Brain microvascular endothelial cell (primary cell): ENCODE measurements around the gene UNC45A.

Source experiments
- DNase-seq: peaks from one replicate; pipeline ENCODE4 v3.0.0-alpha.2; 2020
- H3K27ac ChIP-seq: fragments of 250-450 bp; sonication (Bioruptor Pico); 2 replicates; pipeline ENCODE4 v1.5.1; 2020; ENCODE audit warnings: mild to moderate bottlenecking, moderate library complexity
- H3K27me3 ChIP-seq: fragments of 250-450 bp; sonication (Bioruptor Pico); replicated peaks from 2 replicates; pipeline ENCODE4 v1.5.1; 2020; ENCODE audit warnings: mild to moderate bottlenecking
- H3K36me3 ChIP-seq: fragments of 250-450 bp; sonication (Bioruptor Pico); replicated peaks from 2 replicates; pipeline ENCODE4 v1.5.1; 2020; ENCODE audit warnings: mild to moderate bottlenecking
- H3K4me3 ChIP-seq: 2 replicates; pipeline ENCODE4 v1.5.1; 2011; ENCODE audit warnings: low read depth, mild to moderate bottlenecking, control low read depth, low read length, moderate library complexity
- in situ Hi-C: cut with HindIII; loops from 2 replicates; pipeline ENCODE4 v1.10.0; 2017; ENCODE audit warnings: low sequenced_read_pairs, low pct_ligation_motif_present
- TF ChIP-seq, protein P1 (sequence below): IDR thresholded peaks from 2 replicates; pipeline ENCODE4 v1.5.1; 2011; ENCODE audit warnings: low read depth, mild to moderate bottlenecking, moderate library complexity, low read length, control low read depth, inconsistent platforms; ENCODE audit errors: missing control alignments

The UNC45A gene

DNA sequence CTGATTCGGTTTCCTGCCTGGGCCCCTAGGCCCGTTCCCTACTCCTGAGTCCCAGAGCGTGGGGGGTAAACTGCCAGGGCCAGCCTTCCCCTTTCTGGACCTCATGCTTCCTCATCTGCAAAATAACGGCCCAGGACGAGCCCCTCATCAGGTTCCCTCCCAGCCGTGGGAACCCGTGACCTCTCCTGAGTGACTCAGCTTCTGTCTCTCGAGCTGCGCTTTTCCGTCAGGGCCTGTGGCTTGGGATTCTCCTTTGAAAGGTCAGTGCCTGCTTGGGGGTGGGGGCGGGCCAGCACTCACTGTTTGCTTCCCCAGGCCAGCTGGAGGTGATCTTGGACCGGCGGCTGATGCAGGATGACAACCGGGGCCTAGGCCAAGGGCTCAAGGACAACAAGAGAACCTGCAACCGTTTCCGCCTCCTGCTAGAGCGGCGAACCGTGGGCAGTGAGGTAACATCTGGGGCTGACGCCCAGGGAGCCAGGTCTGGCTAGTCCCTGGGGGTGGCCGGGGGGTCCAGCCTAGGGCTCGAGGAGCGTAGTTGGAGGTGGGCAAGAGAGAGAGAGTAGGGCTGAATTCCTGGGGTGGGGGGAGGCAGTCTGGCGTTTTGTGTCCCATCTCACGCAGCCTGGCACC, 19.2 kb upstream of the UNC45A start:
- H3K4me3 ChIP-seq: no peak overlapping the region
- TF ChIP-seq, protein P1, sequence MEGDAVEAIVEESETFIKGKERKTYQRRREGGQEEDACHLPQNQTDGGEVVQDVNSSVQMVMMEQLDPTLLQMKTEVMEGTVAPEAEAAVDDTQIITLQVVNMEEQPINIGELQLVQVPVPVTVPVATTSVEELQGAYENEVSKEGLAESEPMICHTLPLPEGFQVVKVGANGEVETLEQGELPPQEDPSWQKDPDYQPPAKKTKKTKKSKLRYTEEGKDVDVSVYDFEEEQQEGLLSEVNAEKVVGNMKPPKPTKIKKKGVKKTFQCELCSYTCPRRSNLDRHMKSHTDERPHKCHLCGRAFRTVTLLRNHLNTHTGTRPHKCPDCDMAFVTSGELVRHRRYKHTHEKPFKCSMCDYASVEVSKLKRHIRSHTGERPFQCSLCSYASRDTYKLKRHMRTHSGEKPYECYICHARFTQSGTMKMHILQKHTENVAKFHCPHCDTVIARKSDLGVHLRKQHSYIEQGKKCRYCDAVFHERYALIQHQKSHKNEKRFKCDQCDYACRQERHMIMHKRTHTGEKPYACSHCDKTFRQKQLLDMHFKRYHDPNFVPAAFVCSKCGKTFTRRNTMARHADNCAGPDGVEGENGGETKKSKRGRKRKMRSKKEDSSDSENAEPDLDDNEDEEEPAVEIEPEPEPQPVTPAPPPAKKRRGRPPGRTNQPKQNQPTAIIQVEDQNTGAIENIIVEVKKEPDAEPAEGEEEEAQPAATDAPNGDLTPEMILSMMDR: no peak
- peak; percentile 76 for DNase-seq
- in situ Hi-C loops: no loop called here
- no peaks in the 10 kb centered on the region for H3K27me3 ChIP-seq
- peak overlapping the region; percentile 44 for H3K27ac ChIP-seq
- peaks cover 47% of the 10 kb centered on the region for H3K36me3 ChIP-seq

DNA sequence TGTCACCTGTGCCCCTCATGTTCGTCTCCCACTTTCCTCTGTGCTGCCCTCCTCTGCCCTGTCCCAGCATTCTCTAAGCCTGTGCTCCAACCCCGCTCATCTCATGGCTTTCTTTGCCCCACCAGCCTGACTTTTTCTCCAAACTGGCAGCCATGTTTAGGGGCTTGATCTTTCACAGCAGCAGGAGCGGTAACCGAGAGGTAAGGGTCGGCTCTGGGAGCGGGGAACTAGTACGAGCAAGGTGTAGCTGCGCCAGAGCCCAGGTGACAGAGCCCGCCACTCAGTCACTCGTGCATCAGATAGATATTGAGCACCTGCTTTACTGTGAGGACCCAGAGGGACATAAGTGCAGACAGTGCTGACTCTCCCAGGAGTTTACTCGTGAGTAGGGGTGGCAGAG, 18.6 kb upstream of the UNC45A start:
- no peak overlapping the region for H3K4me3 ChIP-seq
- TF ChIP-seq, protein P1: no peak
- in situ Hi-C loops: no loop called here
- DNase-seq: no peak
- no peak overlapping the region for H3K27ac ChIP-seq
- no peaks in the 10 kb centered on the region for H3K27me3 ChIP-seq
- peaks cover 44% of the 10 kb centered on the region for H3K36me3 ChIP-seq

DNA sequence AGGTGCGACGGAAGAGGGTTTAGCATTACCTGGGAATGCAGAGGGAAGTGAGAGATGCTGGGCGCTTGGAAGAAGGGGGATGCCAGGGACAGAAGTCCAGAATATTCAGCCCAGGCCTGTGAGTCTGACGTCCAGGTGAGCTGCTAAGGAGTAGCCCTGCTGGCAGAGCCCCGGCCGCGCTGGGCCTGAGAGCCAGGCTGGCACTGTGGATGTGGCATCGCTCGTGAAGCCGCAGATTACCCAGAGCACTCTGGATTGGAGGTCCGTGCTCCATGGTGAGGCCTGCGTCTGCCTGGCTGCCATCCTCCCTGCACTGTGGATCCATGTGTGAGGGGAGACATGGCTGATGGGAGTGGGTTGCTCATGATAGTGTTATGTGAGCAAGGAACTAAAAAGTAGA, 17.5 kb upstream of the UNC45A start:
- Histone ChIP-seq H3K27ac (no peak overlapping the region), H3K27me3 (no peaks in the 10 kb centered on the region), H3K4me3 (no peak overlapping the region), H3K36me3 (peaks cover 37% of the 10 kb centered on the region)
- DNase-seq: no peak
- TF ChIP-seq, protein P1: no peak
- in situ Hi-C loops: no loop called here

DNA sequence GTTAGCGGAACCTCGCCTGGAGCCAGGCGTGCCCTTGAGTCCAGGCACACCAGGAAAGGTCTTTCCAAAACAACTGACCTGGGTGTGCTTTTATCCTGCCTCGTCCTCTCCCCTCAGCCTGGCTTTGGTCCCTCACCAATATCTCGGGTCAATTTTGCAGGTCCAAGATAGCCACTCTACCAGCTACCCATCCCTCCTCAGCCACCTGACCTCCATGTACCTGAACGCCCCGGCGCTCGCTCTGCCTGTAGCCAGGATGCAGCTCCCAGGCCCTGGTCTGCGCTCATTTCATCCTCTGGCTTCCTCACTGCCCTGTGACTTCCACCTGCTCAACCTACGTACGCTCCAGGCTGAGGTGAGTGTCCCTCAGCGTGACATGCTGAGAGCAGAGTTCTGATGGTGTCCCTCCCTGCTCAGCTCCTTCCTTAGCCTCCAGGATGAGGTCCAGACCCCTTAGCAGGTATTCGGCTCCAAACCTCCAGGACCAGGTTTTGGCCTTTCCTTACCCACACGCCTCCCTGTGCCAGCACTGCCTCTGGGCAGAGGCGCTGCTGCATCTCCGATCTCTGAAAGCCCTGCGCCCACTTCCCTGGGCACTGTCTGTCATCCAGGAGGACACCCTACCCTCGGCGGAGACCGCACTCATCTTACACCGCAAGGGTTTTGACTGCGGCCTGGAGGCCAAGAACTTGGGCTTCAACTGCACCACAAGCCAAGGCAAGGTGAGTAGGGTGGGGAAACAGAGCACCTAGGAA, 16.9 kb upstream of the UNC45A start:
- no peaks in the 10 kb centered on the region for H3K27me3 ChIP-seq
- H3K4me3 ChIP-seq: no peak overlapping the region
- in situ Hi-C loops: no loop called here
- H3K36me3 ChIP-seq: peaks cover 36% of the 10 kb centered on the region
- no peak overlapping the region for H3K27ac ChIP-seq
- no peak for DNase-seq
- TF ChIP-seq, protein P1: no peak

DNA sequence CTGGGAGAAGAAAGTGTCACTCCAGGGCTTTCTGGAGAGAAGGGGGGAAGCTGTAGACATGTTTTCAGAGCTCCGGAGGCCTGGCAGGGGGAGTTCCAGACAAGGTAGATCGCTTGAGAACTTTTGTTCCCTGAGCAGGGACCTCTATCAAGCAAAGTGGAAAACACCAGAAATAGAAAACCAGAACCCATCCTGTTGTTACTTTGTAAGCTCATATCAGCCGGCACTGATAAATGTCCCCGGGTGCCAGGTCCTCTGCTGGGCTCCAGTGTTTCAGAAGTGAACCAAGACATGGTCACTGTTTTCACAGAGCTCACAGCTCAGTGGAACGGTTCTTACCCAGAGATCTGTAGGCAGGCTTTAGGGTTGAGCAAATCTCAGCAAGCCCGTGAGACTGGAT, 16.2 kb upstream of the UNC45A start:
- no peak overlapping the region for H3K4me3 ChIP-seq
- in situ Hi-C loops: no loop called here

More for the DNA sequence above, 16.2 kb upstream of the UNC45A start:
- Histone ChIP-seq H3K36me3 (peaks cover 32% of the 10 kb centered on the region), H3K27me3 (no peaks in the 10 kb centered on the region), H3K27ac (no peak overlapping the region)
- no peak for DNase-seq
- TF ChIP-seq, protein P1: no peak
